Stimulated activated CD8-positive, alpha-beta memory T cell treated with anti-CD3 and anti-CD28 coated beads, Interleukin-4, amount 100 ng/mL, for 1 hour (primary cell): ENCODE measurements around the gene INF2.
"Not testable (repeated sequence)": the region's sequence is repeated elsewhere in the genome, so short reads cannot be mapped to it uniquely, and the experiment has no call there.

ENCODE experiments used
- DNase-seq, 2 donors: peaks; one replicate each; pipeline ENCODE4 v3.0.0-alpha.2; 2020; ENCODE audit warnings: low read depth in 2 of 2, low spot score in 1 of 2

Gene INF2

GRCh38 chr14:104749111-104749649 lies 59.8 kb downstream of the INF2 start:
- no peak for DNase-seq

GRCh38 chr14:104750056-104750752 lies 60.8 kb downstream of the INF2 start:
- no peak for DNase-seq

- DNase-seq = not testable (repeated sequence)
These were observed 61.3 kb downstream of the INF2 start for GRCh38 chr14:104750753-104751057.

GRCh38 chr14:104751539-104752422 lies 62.4 kb downstream of the INF2 start:
- DNase-seq = no peak

GRCh38 chr14:104752423-104752734 lies 63.0 kb downstream of the INF2 start:
- no peak for DNase-seq

- DNase-seq = peak; percentile 98 to 99
These were observed 63.5 kb downstream of the INF2 start, which contains the start of gene SIVA1 for GRCh38 chr14:104752735-104753527. TSS of gene SIVA1 (plus strand) at chr14:104753147. CDS start at chr14:104753202, 55 bp downstream.

GRCh38 chr14:104753528-104754212 lies 64.3 kb downstream of the INF2 start:
- no peak for DNase-seq

GRCh38 chr14:104754213-104754851 lies 64.9 kb downstream of the INF2 start:
- no peak for DNase-seq

GRCh38 chr14:104755621-104756020 lies 66.2 kb downstream of the INF2 start:
- no peak for DNase-seq

GRCh38 chr14:104756477-104757237 lies 67.2 kb downstream of the INF2 start:
- DNase-seq = no peak

- no peak for DNase-seq
These were observed 67.8 kb downstream of the INF2 start for GRCh38 chr14:104757238-104757585.

- no peak for DNase-seq
These were observed 68.4 kb downstream of the INF2 start for GRCh38 chr14:104757681-104758392.

- no peak for DNase-seq
These were observed 69.9 kb downstream of the INF2 start for GRCh38 chr14:104758981-104759969.

- no peak for DNase-seq
These were observed 76.1 kb downstream of the INF2 start for GRCh38 chr14:104765517-104765916.

GRCh38 chr14:104766256-104766862 lies 76.9 kb downstream of the INF2 start:
- DNase-seq = no peak

GRCh38 chr14:104766863-104767633 lies 77.6 kb downstream of the INF2 start:
- DNase-seq = no peak

GRCh38 chr14:104767634-104767918 lies 78.2 kb downstream of the INF2 start:
- no peak for DNase-seq
